H1 (cell line): ENCODE data around the gene COL4A2. TPM values are rescaled to one million over a fixed set of nuclear protein-coding genes. Genes with fewer than 3 reads are reported as not detected.

Source experiments
- CTCF ChIA-PET: fragments of 300-600 bp; sonication (Branson Sonifier 250); formaldehyde crosslinking; loops from one replicate; lab custom pipeline; 2021; ENCODE audit not compliant: partially characterized antibody; lab: Charles Lee
- POLR2A ChIA-PET: fragments of 300-600 bp; sonication (Branson Sonifier 250); formaldehyde crosslinking; loops from one replicate; lab custom pipeline; 2021; ENCODE audit warnings: inconsistent platforms; ENCODE audit not compliant: partially characterized antibody; lab: Charles Lee
- DNase-seq, 2 experiments: peaks; one replicate each; pipeline versions ENCODE4 v3.0.0 to v3.0.0-alpha.2; 2010 to 2022; ENCODE audit warnings: low spot score in 2 of 2, low read depth in 1 of 2, mixed read lengths in 1 of 2
- FAIRE-seq: peaks from 2 replicates; lab custom pipeline; 2011; peaks lifted over from hg19 to GRCh38; lab: Jason Lieb, UNC
- H2AFZ ChIP-seq: 2 replicates; pipeline ENCODE4 v1.8.1; 2012; ENCODE audit warnings: low read length, inconsistent platforms
- H2AK5ac ChIP-seq: 2 replicates; pipeline ENCODE4 v1.6.1; 2013; ENCODE audit warnings: low read depth, low read length
- H2BK120ac ChIP-seq: replicated peaks from 2 replicates; pipeline ENCODE3; 2013; ENCODE audit warnings: low read depth, low read length, inconsistent platforms
- H2BK12ac ChIP-seq: 2 replicates; pipeline ENCODE4 v1.6.1; 2013; ENCODE audit warnings: low read depth, low read length
- H2BK15ac ChIP-seq: 2 replicates; pipeline ENCODE4 v1.6.1; 2013; ENCODE audit warnings: low read length
- H2BK20ac ChIP-seq: 2 replicates; pipeline ENCODE4 v1.6.1; 2013; ENCODE audit warnings: low read length
- H2BK5ac ChIP-seq: 2 replicates; pipeline ENCODE4 v1.6.1; 2013; ENCODE audit warnings: low read depth, low read length
- H3K14ac ChIP-seq: 2 replicates; pipeline ENCODE4 v1.6.1; 2013; ENCODE audit warnings: inconsistent platforms; ENCODE audit not compliant: insufficient read length
- H3K18ac ChIP-seq: 2 replicates; pipeline ENCODE4 v1.6.1; 2013; ENCODE audit warnings: low read length; ENCODE audit errors: extremely low read depth
- H3K23ac ChIP-seq: 2 replicates; pipeline ENCODE4 v1.6.1; 2013; ENCODE audit warnings: inconsistent platforms; ENCODE audit not compliant: insufficient read length
- H3K23me2 ChIP-seq: 2 replicates; pipeline ENCODE4 v1.6.1; 2013; ENCODE audit warnings: low read depth, low read length
- H3K27ac ChIP-seq: 2 replicates; pipeline ENCODE4 v1.6.1; 2011; ENCODE audit warnings: low read depth, low read length, inconsistent platforms
- H3K27me3 ChIP-seq, 4 experiments: replicated peaks in 1 of 4; 1 replicate in 1 of 4; 2 replicates in 3 of 4; pipeline versions ENCODE4 v1.6.1 to v1.8.1; 2011 to 2013; ENCODE audit warnings: low read length in 3 of 4, mild to moderate bottlenecking in 3 of 4, inconsistent platforms in 2 of 4, mixed read lengths in 2 of 4, moderate library complexity in 1 of 4; ENCODE audit not compliant: control insufficient read depth in 3 of 4, insufficient read depth in 3 of 4; ENCODE audit errors: extremely low read depth in 1 of 4
- H3K36me3 ChIP-seq, 4 experiments: 2 replicates each; pipeline versions ENCODE4 v1.6.1 to v1.8.1; 2011 to 2013; ENCODE audit warnings: mild to moderate bottlenecking in 4 of 4, low read length in 3 of 4, moderate library complexity in 2 of 4, control low read depth in 1 of 4, inconsistent platforms in 1 of 4; ENCODE audit not compliant: insufficient read depth in 4 of 4, control insufficient read depth in 2 of 4
- H3K4ac ChIP-seq: replicated peaks from 2 replicates; pipeline ENCODE3; 2013; ENCODE audit warnings: low read length, low read depth, mixed read lengths, inconsistent platforms; ENCODE audit not compliant: insufficient read length
- H3K4me1 ChIP-seq, 4 experiments: replicated peaks in 1 of 4; 1 replicate in 1 of 4; 2 replicates in 3 of 4; pipeline versions ENCODE4 v1.6.1 to v1.8.1; 2011 to 2013; ENCODE audit warnings: low read length in 3 of 4, inconsistent platforms in 2 of 4, mixed read lengths in 1 of 4; ENCODE audit not compliant: insufficient read depth in 4 of 4, control insufficient read depth in 3 of 4
- H3K4me2 ChIP-seq, 2 experiments: 2 replicates each; pipeline versions ENCODE4 v1.6.1 to v1.8.1; 2011 to 2013; ENCODE audit warnings: low read depth in 2 of 2, low read length in 2 of 2, control low read depth in 1 of 2, inconsistent platforms in 1 of 2, mild to moderate bottlenecking in 1 of 2; ENCODE audit not compliant: insufficient read depth in 1 of 2
- H3K4me3 ChIP-seq, 4 experiments: fragments of 200-600, 300-600 bp in 1 of 4; sonication (generic), shearing (Covaris generic), sonication (Bioruptor Twin) in 1 of 4; 2 replicates each; pipeline versions ENCODE4 v1.5.1 to v1.8.1; 2011 to 2016; ENCODE audit warnings: low read length in 4 of 4, low read depth in 3 of 4, control low read depth in 2 of 4, inconsistent platforms in 2 of 4, mild to moderate bottlenecking in 2 of 4, mixed read lengths in 1 of 4, moderate library complexity in 1 of 4; ENCODE audit not compliant: insufficient read depth in 2 of 4; ENCODE audit errors: extremely low read depth in 1 of 4
- H3K56ac ChIP-seq: replicated peaks from 2 replicates; pipeline ENCODE3; 2013; ENCODE audit warnings: low read depth, mild to moderate bottlenecking, mixed read lengths, low read length, inconsistent platforms; ENCODE audit not compliant: insufficient read length
- H3K79me1 ChIP-seq: 2 replicates; pipeline ENCODE4 v1.6.1; 2013; ENCODE audit warnings: low read depth, low read length, control low read depth
- H3K79me2 ChIP-seq, 2 experiments: 2 replicates each; pipeline versions ENCODE4 v1.6.1 to v1.8.1; 2012 to 2013; ENCODE audit warnings: low read length in 2 of 2, mild to moderate bottlenecking in 2 of 2, inconsistent platforms in 1 of 2; ENCODE audit not compliant: insufficient read depth in 2 of 2, control insufficient read depth in 1 of 2
- H3K9ac ChIP-seq, 4 experiments: replicated peaks in 1 of 4; 1 replicate in 1 of 4; 2 replicates in 3 of 4; pipeline versions ENCODE4 v1.6.1 to v1.8.1; 2011 to 2013; ENCODE audit warnings: low read depth in 3 of 4, low read length in 3 of 4, control low read depth in 2 of 4, mild to moderate bottlenecking in 2 of 4, moderate library complexity in 2 of 4, inconsistent platforms in 1 of 4; ENCODE audit errors: extremely low read depth in 1 of 4
- H3K9me3 ChIP-seq, 2 experiments: 2 replicates each; pipeline versions ENCODE4 v1.6.1 to v1.8.1; 2012 to 2013; ENCODE audit warnings: mild to moderate bottlenecking in 2 of 2, moderate library complexity in 2 of 2, control low read depth in 1 of 2, inconsistent platforms in 1 of 2, low read depth in 1 of 2, low read length in 1 of 2, mixed read lengths in 1 of 2; ENCODE audit not compliant: insufficient read depth in 2 of 2
- H4K20me1 ChIP-seq, 2 experiments: replicated peaks in 1 of 2; 2 replicates each; pipeline versions ENCODE3 to v1.8.1; 2011 to 2013; ENCODE audit warnings: inconsistent platforms in 2 of 2, low read length in 2 of 2, mild to moderate bottlenecking in 1 of 2; ENCODE audit not compliant: insufficient read depth in 2 of 2, control insufficient read depth in 1 of 2
- H4K5ac ChIP-seq: 2 replicates; pipeline ENCODE4 v1.6.1; 2013; ENCODE audit warnings: low read length, low read depth, mixed read lengths, inconsistent platforms; ENCODE audit not compliant: insufficient read length
- H4K8ac ChIP-seq: 2 replicates; pipeline ENCODE4 v1.8.0; 2013; ENCODE audit warnings: mild to moderate bottlenecking, moderate library complexity, low read length, inconsistent platforms; ENCODE audit not compliant: insufficient read depth; ENCODE audit errors: extremely low read depth
- H4K91ac ChIP-seq: replicated peaks from 2 replicates; pipeline ENCODE3; 2013; ENCODE audit warnings: low read length, mixed read lengths, inconsistent platforms; ENCODE audit not compliant: insufficient read length
- WGBS, 2 experiments: shearing (Covaris generic) in 1 of 2; methylation state at CpG; one replicate each; pipeline versions ENCODE4 v1.1.6 to v1.1.7; 2013 to 2015; ENCODE audit warnings: low lambda C conversion rate in 2 of 2, mixed read lengths in 2 of 2, inconsistent platforms in 1 of 2, low coverage in 1 of 2, missing lambda C conversion rate in 1 of 2; ENCODE audit not compliant: insufficient replicate concordance in 2 of 2, insufficient coverage in 1 of 2, insufficient read length in 1 of 2; ENCODE audit errors: extremely low coverage in 1 of 2, missing lambda C conversion rate in 1 of 2; 5-methylcytosine and 5-hydroxymethylcytosine counted together
- polyA plus RNA-seq, 7 experiments: library from polyadenylated mRNA; depleted of rRNA in 3 of 7; stranded (reverse) in 5 of 7; unstranded in 2 of 7; fragments of >200 nt in 5 of 7; fragments of 200-250 nt in 2 of 7; gene quantifications; 1 replicate in 5 of 7; 2 replicates in 1 of 7; 4 replicates in 1 of 7; pipeline versions ENCODE4 v1.2.1 to v1.2.3, GENCODE V29; 2011 to 2013; ENCODE audit warnings: missing spikeins in 2 of 7, mixed read lengths in 2 of 7
- total RNA-seq: library from RNA; stranded (reverse); fragmentation: NEBNext Ultra II Directional; extraction: Animal tissue kit (Norgen Biotek cat#: 25700); gene quantifications from 2 replicates; pipeline ENCODE4 v1.2.1, GENCODE V29; 2021

COL4A2 gene
- total and polyA plus RNA-seq, 2 of the 8 experiments (the other 6 are each of a cell fraction or from before 2014, with no cell fraction given): 80.4 to 87.3 TPM

- H3K9ac ChIP-seq: no peak overlapping the region
- no peak overlapping the region for H4K5ac ChIP-seq
- no peak overlapping the region for H3K14ac ChIP-seq
- no peaks in the 10 kb centered on the region for H3K23me2 ChIP-seq
- CTCF ChIA-PET: interaction anchor here (1.2 kb wide), 2 partner anchors 28 to 30 kb away, joined by 3 read pairs; no protein-coding TSS in a partner anchor
- H2BK12ac ChIP-seq: no peak overlapping the region
- H3K27ac ChIP-seq: no peak overlapping the region
- H2BK15ac ChIP-seq: no peak overlapping the region
- H2BK120ac ChIP-seq: no peak overlapping the region
- H3K4ac ChIP-seq: no peak overlapping the region
- H3K18ac ChIP-seq: no peak overlapping the region
- no peak overlapping the region for H3K56ac ChIP-seq
- H2BK20ac ChIP-seq: no peak overlapping the region
- no peaks in the 10 kb centered on the region for H3K9me3 ChIP-seq
- no peaks in the 10 kb centered on the region for H3K36me3 ChIP-seq
- peak overlapping the region in 1 of 2 experiments; percentile 38; a peak in 2 of 4 replicates for H3K4me2 ChIP-seq
- H3K79me1 ChIP-seq: peaks cover 2% of the 10 kb centered on the region; the same call in 1 of the 2 replicates
- H2AFZ ChIP-seq: no peak overlapping the region
- POLR2A ChIA-PET: interaction anchor here (4.6 kb wide), 1 partner anchor 9 kb away, joined by 34 read pairs; the partner anchor contains the start of genes COL4A1 and COL4A2
- 88% methylated on average over 12 of the region's 12 CpGs; no CpG with 5 or more reads in 1 of the 2 experiments for WGBS, 2 experiments
- H3K4me3 ChIP-seq: no peak overlapping the region
- FAIRE-seq: no peak
- no peaks in the 10 kb centered on the region for H3K27me3 ChIP-seq
- H3K23ac ChIP-seq: no peak overlapping the region
- DNase-seq: no peak
- H4K8ac ChIP-seq: no peak overlapping the region
- peaks cover 0 to 12% of the 10 kb centered on the region in 2 experiments; a peak in 1 of 4 replicates for H3K79me2 ChIP-seq
- H3K4me1 ChIP-seq: peaks cover 6 to 13% (median 9%) of the 10 kb centered on the region in 4 experiments; a peak in 6 of 7 replicates
- no peaks in the 10 kb centered on the region for H4K20me1 ChIP-seq
- H4K91ac ChIP-seq: no peak overlapping the region
- H2BK5ac ChIP-seq: no peak overlapping the region
- H2AK5ac ChIP-seq: no peak overlapping the region
Observed at GRCh38 chr13:110297766-110298504, 9.1 kb upstream of the COL4A2 start.
